Measurements from ENCODE around the gene SFI1. TPM values are rescaled to one million over a fixed set of nuclear protein-coding genes. Genes with fewer than 3 reads are reported as not detected.

Gene SFI1
- total RNA-seq, 1 experiment from 2014 or later, result 18.3 TPM

GRCh38 chr22:31662668-31663037 is 166.3 kb downstream of the SFI1 start:
- DNase-seq (ENCODE audit: low read depth), result no peak

Small RNAs within 50 kb of the gene (small RNA-seq; reads per million reads assigned to genes)
- gene AL096701.2 (not detected), gene RNU6-28P (not detected)

Other genes with a start within 250 kb of the SFI1 start
- gene PIK3IP1, start 204.0 kb upstream of the SFI1 start, total RNA-seq (2014; rRNA removed; shearing (Covaris generic)), result 1.1 and 1.3 TPM in 2 replicates
- gene PATZ1, start 150.2 kb upstream of the SFI1 start, total RNA-seq (2014; rRNA removed; shearing (Covaris generic)), result 15.3 and 17.8 TPM in 2 replicates
- gene DRG1, start 96.9 kb upstream of the SFI1 start, total RNA-seq (2014; rRNA removed; shearing (Covaris generic)), result 77.4 and 78.5 TPM in 2 replicates
- gene EIF4ENIF1, start 6.7 kb upstream of the SFI1 start, total RNA-seq (2014; rRNA removed; shearing (Covaris generic)), result 7.3 and 12.4 TPM in 2 replicates
- gene PISD, start 165.7 kb downstream of the SFI1 start, total RNA-seq (2014; rRNA removed; shearing (Covaris generic)), result 49.1 and 52.2 TPM in 2 replicates

Data from HT1080 (cell line).